Measurements from ENCODE around the gene TFEB. TPM values are rescaled to one million over a fixed set of nuclear protein-coding genes. Genes with fewer than 3 reads are reported as not detected.

Gene TFEB
- total RNA-seq, 2 donors from 2014 or later: 4.9 to 10.1 TPM

DNA sequence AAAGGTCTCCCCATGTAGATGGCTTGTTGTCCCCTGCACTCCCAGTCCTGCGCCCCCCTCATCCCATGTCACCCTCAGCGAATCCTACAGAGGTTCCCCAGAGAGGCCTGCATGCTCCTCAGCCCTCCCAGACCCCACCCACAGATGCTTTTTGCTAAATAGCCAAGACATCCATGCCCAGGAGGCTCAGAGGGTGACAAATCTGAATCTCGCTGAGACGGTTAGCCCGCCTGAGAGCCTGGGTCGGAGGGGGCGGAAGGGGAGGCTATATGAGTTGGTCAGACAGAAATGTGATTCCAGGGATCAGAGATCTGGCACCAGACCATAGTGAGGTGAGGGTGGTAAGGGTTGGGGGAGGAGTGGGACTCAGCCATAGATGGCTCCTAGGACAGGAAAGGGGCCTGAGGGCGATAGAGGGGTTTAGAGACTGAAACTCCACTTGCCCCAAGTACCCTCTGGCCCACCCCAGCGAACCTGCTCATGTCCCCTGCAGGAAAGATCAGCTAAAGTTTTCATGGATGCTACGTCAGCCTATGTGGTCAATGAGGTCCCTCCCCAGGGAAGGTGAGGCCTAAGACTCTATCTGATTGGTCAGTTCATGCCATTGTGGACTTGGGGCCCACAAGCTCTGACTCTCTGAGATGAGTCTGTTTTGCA lies 33.2 kb downstream of the TFEB start:
- H3K27ac ChIP-seq: no peak overlapping the region
- TF ChIP-seq, protein P1, sequence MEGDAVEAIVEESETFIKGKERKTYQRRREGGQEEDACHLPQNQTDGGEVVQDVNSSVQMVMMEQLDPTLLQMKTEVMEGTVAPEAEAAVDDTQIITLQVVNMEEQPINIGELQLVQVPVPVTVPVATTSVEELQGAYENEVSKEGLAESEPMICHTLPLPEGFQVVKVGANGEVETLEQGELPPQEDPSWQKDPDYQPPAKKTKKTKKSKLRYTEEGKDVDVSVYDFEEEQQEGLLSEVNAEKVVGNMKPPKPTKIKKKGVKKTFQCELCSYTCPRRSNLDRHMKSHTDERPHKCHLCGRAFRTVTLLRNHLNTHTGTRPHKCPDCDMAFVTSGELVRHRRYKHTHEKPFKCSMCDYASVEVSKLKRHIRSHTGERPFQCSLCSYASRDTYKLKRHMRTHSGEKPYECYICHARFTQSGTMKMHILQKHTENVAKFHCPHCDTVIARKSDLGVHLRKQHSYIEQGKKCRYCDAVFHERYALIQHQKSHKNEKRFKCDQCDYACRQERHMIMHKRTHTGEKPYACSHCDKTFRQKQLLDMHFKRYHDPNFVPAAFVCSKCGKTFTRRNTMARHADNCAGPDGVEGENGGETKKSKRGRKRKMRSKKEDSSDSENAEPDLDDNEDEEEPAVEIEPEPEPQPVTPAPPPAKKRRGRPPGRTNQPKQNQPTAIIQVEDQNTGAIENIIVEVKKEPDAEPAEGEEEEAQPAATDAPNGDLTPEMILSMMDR (IDR thresholded peaks at IDR 0.05): no peak

GRCh38 chr6:41700463-41701347 lies 34.7 kb downstream of the TFEB start:
- 86 to 87% methylated on average over 20 of the region's 20 CpGs for WGBS, 2 donors
- Histone ChIP-seq H3K4me1 (peaks cover 3% of the 10 kb centered on the region), H3K36me3 (replicated peaks in 1 of 2; ENCODE audit: insufficient read depth in 1 of 2, low read depth in 2 of 2) (no peaks in the 10 kb centered on the region), H3K9me3 (no peaks in the 10 kb centered on the region), H3K27ac (no peak overlapping the region), H3K4me3 (no peak overlapping the region), H3K27me3 (no peaks in the 10 kb centered on the region)
- ATAC-seq: no peak
- DNase-seq: no peak
- intact Hi-C loops (cut with DNase I): no loop called here
- TF ChIP-seq POLR2A (IDR thresholded peaks at IDR 0.05): no peak
- TF ChIP-seq, protein P1 (IDR thresholded peaks at IDR 0.05): no peak

More for the DNA sequence above, 33.2 kb downstream of the TFEB start:
- Histone ChIP-seq H3K36me3 (replicated peaks in 1 of 2; ENCODE audit: insufficient read depth in 1 of 2, low read depth in 2 of 2) (no peaks in the 10 kb centered on the region), H3K4me1 (peaks cover 6% of the 10 kb centered on the region), H3K9me3 (no peaks in the 10 kb centered on the region), H3K4me3 (no peak overlapping the region), H3K27me3 (no peaks in the 10 kb centered on the region)
- intact Hi-C loops (cut with DNase I): no loop called here
- DNase-seq: no peak
- no peak for ATAC-seq
- 91 to 98% methylated on average over 10 of the region's 10 CpGs for WGBS, 2 donors

GRCh38 chr6:41699063-41699462 lies 36.3 kb downstream of the TFEB start:
- intact Hi-C loops (cut with DNase I): no loop called here
- WGBS, 2 donors: 89 to 93% methylated on average over 2 of the region's 2 CpGs
- ATAC-seq: no peak
- Histone ChIP-seq H3K27ac (no peak overlapping the region), H3K4me1 (no peaks in the 10 kb centered on the region), H3K27me3 (no peaks in the 10 kb centered on the region), H3K36me3 (replicated peaks in 1 of 2; ENCODE audit: insufficient read depth in 1 of 2, low read depth in 2 of 2) (no peaks in the 10 kb centered on the region), H3K4me3 (no peak overlapping the region), H3K9me3 (no peaks in the 10 kb centered on the region)
- TF ChIP-seq POLR2A (IDR thresholded peaks at IDR 0.05): no peak
- TF ChIP-seq, protein P1 (IDR thresholded peaks at IDR 0.05): no peak
- no peak for DNase-seq

- Histone ChIP-seq H3K9me3 (no peaks in the 10 kb centered on the region), H3K27ac (no peak overlapping the region), H3K4me3 (no peak overlapping the region), H3K27me3 (no peaks in the 10 kb centered on the region), H3K4me1 (no peaks in the 10 kb centered on the region), H3K36me3 (replicated peaks in 1 of 2; ENCODE audit: insufficient read depth in 1 of 2, low read depth in 2 of 2) (no peaks in the 10 kb centered on the region)
- TF ChIP-seq, protein P1 (IDR thresholded peaks at IDR 0.05): no peak
- TF ChIP-seq POLR2A (IDR thresholded peaks at IDR 0.05): no peak
- intact Hi-C loops (cut with DNase I): no loop called here
- ATAC-seq (no peak), DNase-seq (no peak)
- WGBS, 2 donors: 77 to 82% methylated on average over 15 of the region's 15 CpGs
Observed at GRCh38 chr6:41697861-41698781, 37.3 kb downstream of the TFEB start.
